Measurements from ENCODE around the gene PBRM1.

PBRM1 gene

GRCh38 chr3:52660046-52660445 lies 25.7 kb downstream of the PBRM1 start:
- Histone ChIP-seq H4K20me1 (ENCODE audit: insufficient read depth, low read length) (no peaks in the 10 kb centered on the region), H3K9ac (ENCODE audit: low read length) (no peak overlapping the region), H3K27ac (ENCODE audit: low read length) (no peak overlapping the region), H3K27me3 (replicated peaks; ENCODE audit: insufficient read depth, low read length) (no peaks in the 10 kb centered on the region), H3F3A (ENCODE audit: insufficient read depth, low read length) (no peaks in the 10 kb centered on the region), H3K4me3 (ENCODE audit: low read length) (no peak overlapping the region), H3K4me2 (ENCODE audit: low read depth, low read length) (no peak overlapping the region), H2AFZ (ENCODE audit: low read length) (no peak overlapping the region), H3K9me3 (replicated peaks; ENCODE audit: insufficient read depth, low read length) (no peaks in the 10 kb centered on the region), H3K9me2 (replicated peaks; ENCODE audit: insufficient read depth, low read length) (no peaks in the 10 kb centered on the region), H3K79me2 (ENCODE audit: low read length) (0 out of 2 replicates have a peak, but pooled peaks cover 18% of the 10 kb centered on the region), H3K36me3 (replicated peaks; ENCODE audit: insufficient read depth, low read length) (peaks cover 7% of the 10 kb centered on the region; the same call in 1 of the 2 replicates), H3K4me1 (ENCODE audit: low read length) (no peaks in the 10 kb centered on the region)
- no peak for DNase-seq
- TF ChIP-seq EZH2 (optimal IDR thresholded peaks at IDR 0.05; ENCODE audit: low read depth, low read length) (no peak), EZH2phosphoT487 (IDR thresholded peaks at IDR 0.05; ENCODE audit: low read length) (no peak)
- TF ChIP-seq, protein P1, sequence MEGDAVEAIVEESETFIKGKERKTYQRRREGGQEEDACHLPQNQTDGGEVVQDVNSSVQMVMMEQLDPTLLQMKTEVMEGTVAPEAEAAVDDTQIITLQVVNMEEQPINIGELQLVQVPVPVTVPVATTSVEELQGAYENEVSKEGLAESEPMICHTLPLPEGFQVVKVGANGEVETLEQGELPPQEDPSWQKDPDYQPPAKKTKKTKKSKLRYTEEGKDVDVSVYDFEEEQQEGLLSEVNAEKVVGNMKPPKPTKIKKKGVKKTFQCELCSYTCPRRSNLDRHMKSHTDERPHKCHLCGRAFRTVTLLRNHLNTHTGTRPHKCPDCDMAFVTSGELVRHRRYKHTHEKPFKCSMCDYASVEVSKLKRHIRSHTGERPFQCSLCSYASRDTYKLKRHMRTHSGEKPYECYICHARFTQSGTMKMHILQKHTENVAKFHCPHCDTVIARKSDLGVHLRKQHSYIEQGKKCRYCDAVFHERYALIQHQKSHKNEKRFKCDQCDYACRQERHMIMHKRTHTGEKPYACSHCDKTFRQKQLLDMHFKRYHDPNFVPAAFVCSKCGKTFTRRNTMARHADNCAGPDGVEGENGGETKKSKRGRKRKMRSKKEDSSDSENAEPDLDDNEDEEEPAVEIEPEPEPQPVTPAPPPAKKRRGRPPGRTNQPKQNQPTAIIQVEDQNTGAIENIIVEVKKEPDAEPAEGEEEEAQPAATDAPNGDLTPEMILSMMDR (IDR thresholded peaks at IDR 0.05; ENCODE audit: low read length): no peak

GRCh38 chr3:52655895-52656294 lies 29.8 kb downstream of the PBRM1 start:
- Histone ChIP-seq H3K79me2 (ENCODE audit: low read length) (0 out of 2 replicates have a peak, but pooled peaks cover 8% of the 10 kb centered on the region), H3F3A (ENCODE audit: insufficient read depth, low read length) (no peaks in the 10 kb centered on the region), H3K4me1 (ENCODE audit: low read length) (no peaks in the 10 kb centered on the region), H3K27ac (ENCODE audit: low read length) (no peak overlapping the region), H3K4me2 (ENCODE audit: low read depth, low read length) (no peak overlapping the region), H3K36me3 (replicated peaks; ENCODE audit: insufficient read depth, low read length) (peaks cover 10% of the 10 kb centered on the region; the same call in 1 of the 2 replicates), H3K9me2 (replicated peaks; ENCODE audit: insufficient read depth, low read length) (no peaks in the 10 kb centered on the region), H3K9ac (ENCODE audit: low read length) (no peak overlapping the region), H3K9me3 (replicated peaks; ENCODE audit: insufficient read depth, low read length) (no peaks in the 10 kb centered on the region), H4K20me1 (ENCODE audit: insufficient read depth, low read length) (no peaks in the 10 kb centered on the region), H3K27me3 (replicated peaks; ENCODE audit: insufficient read depth, low read length) (no peaks in the 10 kb centered on the region), H3K4me3 (ENCODE audit: low read length) (no peak overlapping the region), H2AFZ (ENCODE audit: low read length) (no peak overlapping the region)
- no peak for TF ChIP-seq EZH2 (optimal IDR thresholded peaks at IDR 0.05; ENCODE audit: low read depth, low read length)
- TF ChIP-seq, protein P1 (IDR thresholded peaks at IDR 0.05; ENCODE audit: low read length): no peak
- TF ChIP-seq EZH2phosphoT487 (IDR thresholded peaks at IDR 0.05; ENCODE audit: low read length): no peak
- DNase-seq: no peak

DNA sequence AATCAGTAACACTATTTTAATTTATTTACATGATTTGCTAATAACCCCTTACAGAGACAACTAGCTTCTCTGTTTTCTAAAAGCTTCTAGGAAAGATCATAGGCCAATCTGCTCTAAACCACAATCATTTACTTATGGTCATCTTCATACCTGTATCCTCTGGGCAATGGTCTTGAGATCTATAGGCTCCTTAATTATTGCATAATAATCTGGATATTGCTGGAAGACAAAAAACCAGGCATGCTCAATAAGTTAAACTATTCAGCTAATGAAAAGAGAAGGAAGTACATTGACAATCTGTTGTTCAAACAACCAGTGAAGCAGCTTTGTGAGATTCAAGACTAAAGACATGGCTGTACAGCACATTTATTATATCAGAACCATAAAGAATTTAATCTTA lies 34.1 kb downstream of the PBRM1 start:
- H3F3A ChIP-seq (ENCODE audit: insufficient read depth, low read length): no peaks in the 10 kb centered on the region
- H4K20me1 ChIP-seq (ENCODE audit: insufficient read depth, low read length): no peaks in the 10 kb centered on the region
- H3K4me3 ChIP-seq (ENCODE audit: low read length): no peak overlapping the region
- no peak overlapping the region for H3K4me2 ChIP-seq (ENCODE audit: low read depth, low read length)
- no peak for TF ChIP-seq EZH2 (optimal IDR thresholded peaks at IDR 0.05; ENCODE audit: low read depth, low read length)
- TF ChIP-seq, protein P1 (IDR thresholded peaks at IDR 0.05; ENCODE audit: low read length): no peak
- TF ChIP-seq EZH2phosphoT487 (IDR thresholded peaks at IDR 0.05; ENCODE audit: low read length): no peak
- H3K27me3 ChIP-seq (replicated peaks; ENCODE audit: insufficient read depth, low read length): no peaks in the 10 kb centered on the region
- H3K79me2 ChIP-seq (ENCODE audit: low read length): 0 out of 2 replicates have a peak, but pooled peaks cover 3% of the 10 kb centered on the region
- H3K9me2 ChIP-seq (replicated peaks; ENCODE audit: insufficient read depth, low read length): no peaks in the 10 kb centered on the region
- no peak overlapping the region for H3K9ac ChIP-seq (ENCODE audit: low read length)
- DNase-seq: no peak
- H2AFZ ChIP-seq (ENCODE audit: low read length): no peak overlapping the region
- H3K27ac ChIP-seq (ENCODE audit: low read length): no peak overlapping the region
- H3K4me1 ChIP-seq (ENCODE audit: low read length): no peaks in the 10 kb centered on the region
- H3K36me3 ChIP-seq (replicated peaks; ENCODE audit: insufficient read depth, low read length): peaks cover 8% of the 10 kb centered on the region; the same call in 1 of the 2 replicates
- H3K9me3 ChIP-seq (replicated peaks; ENCODE audit: insufficient read depth, low read length): no peaks in the 10 kb centered on the region
